M059J (cell line): Measurements from ENCODE around the gene MYO16. TPM values are rescaled to one million over a fixed set of nuclear protein-coding genes. Genes with fewer than 3 reads are reported as not detected.

Experiments used
- DNase-seq: peaks from one replicate; pipeline ENCODE4 v3.0.0-alpha.2; 2012; ENCODE audit warnings: low read depth
- total RNA-seq: library from RNA; depleted of rRNA; stranded (reverse); fragments of >200 nt; shearing (Covaris generic); gene quantifications from 2 replicates; pipeline ENCODE4 v1.2.3, GENCODE V29; 2014; rRNA removed

The MYO16 gene
- total RNA-seq: not detected in 2 replicates

DNA sequence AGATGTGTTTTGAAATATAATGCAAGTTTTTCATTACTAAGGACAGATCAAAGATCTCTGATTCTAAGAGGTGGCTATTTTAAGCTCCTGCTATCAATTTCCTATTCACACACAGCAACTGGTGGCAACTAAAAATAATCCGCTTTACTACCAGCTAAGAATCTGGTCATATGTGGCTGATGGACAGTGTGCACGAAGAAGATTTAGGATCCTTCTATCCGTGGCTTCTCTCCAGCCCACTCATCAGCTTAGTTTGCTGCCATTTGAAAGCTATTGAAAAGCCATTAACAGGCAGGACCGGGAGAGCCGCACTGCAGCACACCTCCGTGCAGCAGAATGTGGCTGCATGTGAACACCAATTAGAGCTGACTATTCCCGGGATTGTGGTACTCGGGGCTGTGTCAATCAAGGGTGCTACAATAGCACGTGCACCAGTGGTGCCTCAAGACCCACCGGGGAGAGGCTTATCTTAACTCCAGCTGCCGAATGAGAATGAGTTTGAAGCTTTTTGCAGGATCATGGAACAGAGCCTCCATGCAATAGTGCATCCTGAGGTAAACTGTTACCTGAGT is at the start of gene MYO16:
Gene MYO16, plus strand, starts transcription at position 431 of the 572 bp plus-strand sequence. CDS start 234 bp downstream, outside the sequence.
- no peak for DNase-seq

DNA sequence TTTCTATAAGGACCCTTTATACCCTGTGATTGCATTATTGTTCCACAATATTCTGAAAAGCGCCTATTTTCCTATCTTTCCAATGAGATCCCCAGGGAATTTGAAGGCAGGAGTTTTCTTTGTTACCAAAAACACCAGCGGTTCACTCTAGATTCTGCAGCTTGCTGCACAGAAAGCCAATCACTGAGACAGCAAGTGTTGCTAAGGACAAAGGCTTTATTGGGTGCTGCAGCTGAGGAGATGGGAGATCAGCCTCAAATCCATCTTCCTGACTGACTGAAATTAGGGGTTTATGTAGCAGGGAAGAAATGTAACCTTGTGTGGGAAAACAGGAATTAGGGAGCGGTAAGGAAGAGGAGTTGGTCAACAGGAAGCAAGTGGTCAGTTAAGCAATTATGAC is 42.6 kb upstream of the MYO16 start:
- no peak for DNase-seq

DNA sequence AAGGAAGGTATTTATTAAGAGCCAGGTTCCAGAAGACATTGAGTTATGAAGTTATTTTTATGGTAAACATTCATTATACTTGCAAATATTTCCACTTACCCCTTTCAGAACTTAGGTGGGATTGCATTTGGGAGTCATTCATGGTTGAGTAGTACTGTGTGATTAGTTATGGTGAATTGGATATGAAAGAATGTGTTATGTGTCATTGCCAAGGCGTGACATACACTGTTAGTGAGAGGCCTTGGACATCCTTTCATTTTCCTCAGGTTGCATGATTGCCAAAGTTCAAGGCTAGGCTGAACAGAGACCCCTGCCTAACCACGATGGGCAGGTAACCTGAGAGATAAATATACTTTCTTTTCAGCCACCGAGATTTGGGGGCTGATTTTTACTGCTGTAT is 40.9 kb upstream of the MYO16 start:
- no peak for DNase-seq

DNA sequence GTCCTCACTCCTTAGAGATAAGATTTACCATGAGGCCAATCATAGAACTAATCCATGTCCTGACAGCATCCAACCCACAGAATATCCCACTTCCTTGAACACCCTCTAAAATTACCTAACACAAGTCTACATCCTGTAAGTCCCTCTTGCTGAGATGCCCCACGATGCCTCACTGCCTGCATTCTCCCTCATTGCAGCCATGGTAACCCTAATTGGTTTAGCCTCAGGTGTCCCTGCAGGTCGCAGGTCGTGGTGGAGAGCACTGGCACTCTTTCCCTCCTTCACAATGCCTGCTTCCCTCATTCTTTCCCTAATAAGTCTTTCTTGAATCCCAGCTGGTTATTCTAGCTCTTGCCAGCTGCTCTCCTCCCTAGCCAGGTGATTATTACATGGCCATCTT is 35.3 kb upstream of the MYO16 start:
- no peak for DNase-seq

DNA sequence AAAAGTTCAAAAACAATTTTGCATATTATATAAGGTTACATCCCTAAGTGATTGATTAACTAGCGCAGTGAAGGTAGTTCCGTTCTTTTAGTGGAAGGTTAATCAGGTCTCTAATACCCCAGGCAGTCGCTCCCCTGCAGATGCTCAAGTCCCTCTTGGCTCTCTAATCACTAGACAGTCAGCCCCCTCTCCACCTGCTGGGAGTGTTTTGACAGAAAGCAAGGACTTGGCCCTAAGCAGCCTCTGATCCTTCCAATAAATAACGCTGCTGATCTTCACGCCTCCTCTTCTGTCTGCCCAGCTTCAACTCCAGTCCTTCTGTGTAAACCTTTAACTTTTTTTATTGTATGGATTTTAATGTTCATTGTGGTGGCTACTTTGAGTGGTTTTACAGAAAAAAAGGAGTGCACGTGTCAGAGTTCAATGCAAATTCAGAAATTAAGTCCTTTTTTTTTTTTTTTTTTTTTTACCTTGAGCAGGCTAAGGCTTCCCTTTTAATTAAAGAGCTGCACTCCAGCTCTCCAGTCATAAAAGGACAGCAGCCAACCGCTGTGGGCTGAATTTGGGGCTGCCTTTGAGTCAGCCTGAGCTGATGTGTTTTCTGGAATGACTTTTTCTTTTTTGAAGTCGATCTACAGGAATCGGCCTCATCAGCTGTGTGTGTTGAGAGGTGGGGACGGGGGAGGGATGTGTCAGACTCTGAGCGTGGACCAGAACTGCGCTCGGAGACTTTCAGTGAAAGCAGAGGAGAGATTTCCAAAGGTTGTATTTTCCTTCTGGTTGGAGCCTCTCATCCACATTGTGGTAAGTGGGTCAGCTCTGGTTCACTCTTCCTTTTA is 33.8 kb upstream of the MYO16 start:
- DNase-seq: no peak

DNA sequence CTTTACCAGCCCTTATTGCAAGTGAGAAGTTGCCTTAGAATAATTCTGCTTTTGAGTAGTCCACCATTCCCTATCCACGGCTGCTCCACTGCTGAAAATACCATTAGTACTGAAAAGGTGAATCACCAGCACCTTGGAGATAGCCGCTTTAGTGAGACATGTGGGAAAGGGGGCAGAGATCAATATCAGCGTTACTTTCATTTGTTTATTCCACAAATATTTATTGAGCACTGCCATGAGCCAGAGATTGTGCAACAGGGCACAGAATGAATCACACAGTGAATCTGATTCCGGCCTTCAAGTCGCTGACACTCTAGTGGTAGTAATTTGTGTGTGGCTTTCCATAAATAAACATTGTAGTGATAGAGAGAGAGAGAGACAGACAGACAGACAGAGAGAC is 31.5 kb upstream of the MYO16 start:
- DNase-seq: no peak

DNA sequence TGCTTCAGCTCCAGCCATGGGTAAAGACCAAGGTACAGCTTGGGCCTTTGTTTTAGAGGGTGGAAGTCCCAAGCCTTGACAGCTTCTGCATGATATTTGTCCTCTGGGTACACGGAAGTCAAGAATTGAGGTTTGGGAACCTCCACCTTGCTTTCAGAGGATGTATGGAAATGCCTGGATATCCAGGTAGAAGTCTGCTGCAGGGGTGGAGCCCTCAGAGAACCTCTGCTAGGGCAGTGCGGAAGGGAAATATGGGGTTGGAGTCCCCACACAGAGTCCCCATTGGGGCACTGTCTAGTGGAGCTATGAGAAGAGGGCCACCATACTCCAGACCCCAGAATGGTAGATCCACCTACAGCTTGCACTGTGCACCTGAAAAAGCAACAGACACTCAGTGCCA is 23.0 kb upstream of the MYO16 start:
- no peak for DNase-seq

DNA sequence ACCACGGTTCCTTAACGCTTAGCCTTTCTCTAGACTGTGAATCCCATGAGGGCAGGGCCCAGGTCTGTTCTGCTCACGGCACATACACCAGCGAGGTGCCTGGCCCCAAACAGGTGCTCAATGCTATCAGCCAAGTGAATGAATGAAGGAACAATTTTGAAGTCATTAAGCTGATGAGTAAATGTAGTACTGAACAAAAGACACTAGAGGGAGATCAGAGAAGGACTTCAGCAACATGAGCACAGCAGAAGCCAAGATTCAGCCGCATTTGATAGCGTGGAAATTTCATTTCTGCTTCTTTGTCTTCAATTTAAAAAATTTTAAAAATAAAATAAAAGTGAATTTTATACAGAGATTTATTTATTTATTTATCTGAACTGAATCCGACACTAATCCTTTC is 20.1 kb upstream of the MYO16 start:
- peak; percentile 1 for DNase-seq

DNA sequence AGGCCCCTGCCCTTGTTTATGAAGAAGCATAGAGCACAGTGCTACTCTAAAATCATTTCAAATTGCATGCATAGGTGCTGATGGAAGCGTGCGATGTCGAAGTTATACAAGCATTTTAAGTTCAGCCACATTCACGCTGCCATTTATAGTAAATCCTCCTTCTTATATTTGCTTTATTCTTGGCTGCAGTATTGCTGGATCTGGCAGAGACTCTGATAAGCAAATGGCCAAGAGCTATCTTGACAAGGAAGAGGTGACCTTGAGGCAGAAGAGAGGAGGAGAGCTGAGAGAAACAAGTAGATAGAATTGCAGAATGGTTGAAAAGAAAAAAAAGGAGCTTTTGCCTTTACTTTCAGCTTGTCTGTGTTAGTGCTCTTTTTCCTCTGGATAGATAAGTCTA is 18.9 kb upstream of the MYO16 start:
- DNase-seq: no peak

DNA sequence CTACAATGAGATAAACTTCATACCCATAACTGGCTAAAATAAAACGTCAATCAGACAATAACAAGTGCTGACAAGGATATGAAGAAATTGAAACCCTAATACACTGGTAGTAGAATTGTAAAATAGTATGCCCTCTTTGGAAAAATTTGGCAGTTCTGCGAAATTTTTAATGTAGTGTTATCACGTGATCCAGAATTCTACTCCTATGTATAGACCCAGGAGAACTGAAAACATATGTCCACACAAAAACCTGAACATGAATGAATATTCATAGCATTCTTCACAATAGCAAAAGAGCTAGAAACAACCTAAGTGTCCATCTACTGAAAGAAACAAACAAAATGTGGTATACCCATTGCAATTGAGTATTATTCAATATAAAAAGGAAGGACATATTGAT is 14.2 kb upstream of the MYO16 start:
- no peak for DNase-seq

DNA sequence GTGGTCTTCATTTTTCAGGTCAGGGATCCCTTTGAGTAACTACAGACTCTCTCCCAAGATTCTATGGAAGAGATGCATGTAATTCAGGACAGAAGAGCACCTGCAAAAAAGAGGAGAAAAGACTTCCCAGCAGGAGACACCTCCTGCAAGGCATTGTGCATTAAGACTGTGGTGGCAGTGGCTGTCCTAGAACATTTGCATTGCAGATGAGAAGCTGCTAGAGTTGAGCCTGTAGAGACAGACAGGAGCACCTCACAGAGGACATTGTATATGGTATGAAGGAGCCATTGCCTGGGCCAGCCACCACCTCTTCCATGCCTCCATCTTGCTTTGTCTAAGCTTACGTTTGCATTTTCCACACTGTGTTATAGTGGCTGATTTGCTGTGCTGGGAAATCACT is 11.2 kb upstream of the MYO16 start:
- DNase-seq: no peak

DNA sequence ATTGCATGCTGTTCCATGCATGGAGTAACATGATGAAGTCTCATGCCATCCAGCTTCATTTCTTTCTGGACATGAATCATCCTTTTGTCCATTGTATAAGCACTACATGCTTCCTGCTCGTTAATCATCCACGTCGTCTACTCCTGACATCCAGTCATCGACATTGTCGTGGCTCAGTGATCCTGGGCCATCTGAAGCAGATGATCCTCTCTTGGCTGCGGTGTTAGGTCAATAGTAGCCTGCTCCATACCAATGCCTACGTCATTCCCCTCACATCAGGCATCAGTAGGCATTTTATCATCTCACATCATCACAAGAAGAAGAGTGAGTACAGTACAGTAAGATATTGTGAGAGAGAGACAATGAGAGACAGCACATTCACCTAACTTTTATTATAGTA is 7.9 kb upstream of the MYO16 start:
- no peak for DNase-seq

DNA sequence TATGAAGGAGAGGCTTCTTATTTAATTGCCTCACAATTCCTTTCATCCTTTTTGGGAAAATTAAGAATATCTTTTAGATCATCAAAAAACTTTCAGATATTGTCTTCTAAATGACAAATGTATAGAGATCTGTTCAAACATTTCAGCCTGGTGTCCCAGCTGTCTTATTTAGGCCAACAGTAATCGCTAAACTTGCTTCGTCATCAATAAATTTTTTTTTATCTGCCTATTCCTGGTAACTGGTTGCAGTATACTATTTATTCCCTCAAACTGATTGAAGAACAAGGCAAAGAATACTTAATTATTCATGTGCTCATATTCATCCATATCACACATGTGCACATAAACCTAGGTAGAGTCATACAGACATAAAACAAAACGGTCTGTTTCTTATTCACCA is 5.3 kb upstream of the MYO16 start:
- DNase-seq: no peak

DNA sequence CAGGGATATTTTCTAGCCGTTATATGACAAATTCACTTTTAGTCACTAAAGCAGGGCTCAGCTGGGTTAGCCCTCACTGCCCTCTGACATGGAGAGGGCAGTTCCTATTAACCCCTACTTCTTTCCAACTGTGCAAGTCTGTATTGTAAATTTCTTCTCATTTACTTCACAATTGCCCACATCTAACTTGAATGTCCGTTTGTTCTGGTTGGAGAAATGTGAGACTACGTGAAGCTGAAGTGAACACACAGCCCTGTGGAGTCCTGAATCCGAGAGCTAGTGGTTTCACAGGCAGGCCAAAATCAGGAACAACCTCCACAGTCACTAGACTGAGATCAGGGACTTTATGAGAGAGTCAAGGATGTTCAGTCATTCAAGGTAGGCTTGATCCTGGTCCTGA is 4.4 kb upstream of the MYO16 start:
- no peak for DNase-seq

DNA sequence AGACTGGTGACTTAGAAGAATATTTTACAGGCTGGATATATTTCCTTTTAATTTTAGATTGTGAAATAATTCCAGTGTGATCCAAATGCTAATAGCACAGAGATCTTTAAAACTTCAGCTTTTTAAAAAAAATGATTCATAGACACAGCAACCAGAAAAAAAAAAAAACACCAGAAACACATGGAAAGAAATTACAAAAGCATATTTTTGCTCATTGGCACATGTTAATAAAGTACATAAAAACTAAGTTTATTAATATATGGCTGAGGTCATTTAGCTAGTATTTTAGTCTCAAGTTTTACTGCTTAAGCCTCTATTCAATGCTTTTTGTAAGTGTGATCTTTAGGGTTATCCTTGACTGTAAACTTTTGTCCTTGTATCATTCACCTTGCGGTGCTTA is 577 bp downstream of the MYO16 start:
- no peak for DNase-seq

DNA sequence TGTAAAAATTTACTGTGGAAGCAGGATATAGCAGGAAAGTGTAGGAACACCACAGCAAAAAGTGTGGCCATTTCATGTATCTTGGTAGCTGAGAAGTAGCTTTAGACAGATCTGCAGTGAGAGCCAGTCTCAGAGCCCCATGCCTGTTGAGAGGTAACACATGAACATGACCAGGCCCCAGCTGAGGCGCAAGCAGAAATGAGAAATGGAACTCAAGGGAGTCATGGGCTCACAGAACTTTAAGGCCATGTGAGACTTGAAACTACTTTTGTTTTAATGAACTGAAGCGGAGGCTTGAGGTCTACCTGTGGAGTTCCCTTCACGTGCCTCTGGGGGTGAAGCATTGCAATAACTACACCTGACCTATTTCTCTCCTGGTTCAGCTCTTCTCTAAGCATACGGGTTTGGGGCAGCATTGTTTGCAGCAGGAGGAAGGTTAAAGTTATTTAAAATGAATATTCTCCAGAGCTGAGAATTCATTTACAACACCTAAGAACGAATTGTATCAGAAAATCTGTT is 3.3 kb downstream of the MYO16 start:
- no peak for DNase-seq

DNA sequence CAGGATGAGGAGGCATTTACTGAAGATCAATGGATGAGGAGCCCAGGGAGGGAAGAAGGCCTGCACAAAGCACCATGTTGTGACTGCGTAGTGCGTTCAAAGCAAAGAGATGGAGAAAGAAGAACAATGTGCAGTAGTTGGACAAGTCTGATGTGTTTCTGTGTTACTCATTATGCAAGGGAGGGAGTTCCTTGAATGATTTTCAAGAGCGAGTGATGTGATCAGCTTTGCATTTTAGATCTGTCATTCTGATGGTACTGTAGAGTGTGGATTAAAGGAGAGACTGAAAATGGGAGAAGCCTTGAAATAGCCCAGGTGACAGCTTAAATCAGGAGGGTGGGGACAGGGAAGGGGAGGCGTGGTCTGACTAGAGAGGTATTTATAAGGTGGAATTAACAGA is 9.5 kb downstream of the MYO16 start:
- no peak for DNase-seq

DNA sequence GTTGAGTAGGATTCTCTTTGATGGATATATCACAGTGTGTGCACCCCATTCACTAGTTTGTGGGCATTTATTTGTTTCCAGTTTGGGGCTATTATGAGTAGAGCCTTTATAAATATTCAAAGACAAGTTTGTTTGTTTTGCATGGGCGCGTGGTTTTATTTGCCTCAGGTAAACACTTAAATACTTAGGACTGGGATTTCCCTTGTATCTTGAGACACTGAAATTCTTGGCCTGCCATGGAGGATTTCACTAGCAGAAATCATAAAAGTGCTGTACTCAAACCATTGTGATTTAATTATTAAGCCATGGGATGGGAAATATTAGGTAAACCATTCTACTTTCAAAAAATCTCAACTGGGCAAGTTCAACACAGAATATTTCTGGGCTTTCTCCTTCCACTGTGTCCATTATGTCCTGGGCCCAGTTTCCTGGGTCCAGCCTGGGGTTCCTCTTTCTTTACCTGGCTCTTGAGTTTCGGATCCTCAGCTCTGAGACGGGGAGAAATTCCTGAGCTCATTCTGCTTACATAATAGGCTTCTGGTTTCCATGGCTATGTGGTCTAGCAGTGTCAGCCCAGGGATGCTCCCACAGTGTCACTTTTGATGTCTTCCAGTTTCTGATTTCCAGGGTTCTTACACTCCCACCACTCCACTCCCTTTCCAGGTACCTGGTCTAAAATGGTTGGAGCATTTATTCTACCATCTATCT is 14.4 kb downstream of the MYO16 start:
- no peak for DNase-seq

DNA sequence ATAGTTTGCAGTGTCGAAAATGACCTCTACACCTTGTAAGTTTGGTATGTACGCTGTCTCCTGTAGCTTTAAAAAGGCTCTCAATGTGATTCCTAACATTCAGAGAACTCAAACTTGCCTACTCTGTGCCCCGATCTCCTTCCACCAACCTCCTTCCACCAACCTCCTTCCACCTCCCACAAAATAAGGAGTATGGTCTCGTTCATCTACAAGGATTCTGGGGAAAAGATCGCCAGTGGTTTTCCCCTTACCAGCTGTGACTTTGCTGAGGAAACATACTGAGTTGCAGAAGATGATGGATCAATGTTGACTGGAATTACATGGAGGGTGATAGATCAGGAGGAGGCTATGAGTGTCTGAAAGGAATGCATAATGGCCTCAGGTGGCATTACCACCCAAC is 16.0 kb downstream of the MYO16 start:
- DNase-seq: no peak

DNA sequence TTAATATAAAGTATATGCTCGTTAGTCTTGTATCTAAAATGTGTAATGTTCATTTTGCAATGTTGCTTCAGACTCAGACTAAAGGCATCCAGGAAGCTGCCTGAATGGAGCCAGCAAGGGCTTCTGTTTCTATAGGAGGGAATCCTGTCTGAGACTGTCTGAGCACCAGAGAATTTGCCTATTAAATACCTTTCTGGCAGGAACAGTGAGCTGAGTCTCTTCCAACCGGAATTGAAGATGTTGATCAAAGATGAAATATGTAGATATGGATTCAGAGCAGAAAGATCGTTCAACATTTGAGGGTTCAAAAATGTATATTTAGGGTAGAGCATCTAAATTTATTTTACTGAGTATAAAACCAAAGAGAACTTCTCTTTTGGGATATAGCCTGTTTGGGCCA is 20.9 kb downstream of the MYO16 start:
- DNase-seq: no peak

DNA sequence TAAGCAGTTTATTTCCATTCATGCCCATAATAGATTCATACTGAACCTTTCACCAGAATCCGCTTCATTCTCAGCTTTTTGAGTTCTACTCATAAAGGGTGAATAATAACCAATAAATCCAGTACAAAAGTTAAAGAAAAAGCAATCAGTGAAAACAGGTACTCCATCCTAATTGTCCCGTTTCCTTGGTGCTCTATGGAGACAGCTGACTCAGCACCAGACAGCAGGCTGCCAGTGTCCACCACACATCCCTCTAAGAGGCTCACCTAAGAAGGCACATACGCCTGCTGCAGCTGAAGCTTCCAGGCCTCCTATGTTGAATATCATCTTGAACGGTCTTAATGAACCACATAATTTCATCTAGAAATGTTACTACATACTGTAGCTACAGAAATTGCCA is 27.3 kb downstream of the MYO16 start:
- DNase-seq: no peak

DNA sequence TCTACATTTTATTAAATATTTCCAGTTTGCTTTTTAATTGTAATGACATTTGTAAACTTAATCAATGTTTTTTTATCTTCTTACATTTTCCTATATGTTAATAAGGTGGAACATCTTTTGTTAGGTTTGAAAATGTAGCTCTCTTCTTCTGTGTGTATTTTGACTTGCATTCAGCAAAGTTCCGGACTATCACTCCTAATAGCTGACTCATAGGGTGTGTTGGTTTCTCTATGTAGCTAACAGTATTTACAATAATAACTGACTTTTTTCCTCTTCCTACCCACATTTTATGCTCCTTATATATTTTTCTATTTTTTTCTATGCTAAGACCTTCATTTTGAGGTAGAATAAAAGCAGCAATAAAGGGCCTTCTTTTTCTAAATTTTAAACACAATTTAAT is 28.1 kb downstream of the MYO16 start:
- no peak for DNase-seq

DNA sequence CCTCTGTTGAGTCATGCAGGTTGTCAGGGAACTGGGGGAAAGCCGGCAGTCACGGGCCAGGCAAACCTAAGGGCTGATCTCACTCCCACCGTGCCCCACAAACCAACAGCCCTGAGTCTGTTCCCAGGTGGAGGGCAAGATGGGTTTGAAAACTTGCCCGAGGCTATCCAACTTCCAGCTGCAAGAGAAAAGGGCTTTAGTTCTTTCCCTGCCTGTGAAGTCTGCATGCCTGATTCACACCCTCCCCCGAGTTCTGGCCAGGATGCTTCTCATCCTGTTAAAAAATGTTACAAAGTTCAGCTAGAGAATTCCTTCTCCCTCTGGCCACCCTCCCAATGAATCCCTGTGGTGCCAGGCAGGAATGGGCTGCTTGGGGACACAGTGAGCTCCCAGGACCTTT is 33.1 kb downstream of the MYO16 start:
- DNase-seq: no peak
